HCT116 (cell line): Measurements from ENCODE around the gene VWA1.
"Not testable (repeated sequence)": the region's sequence is repeated elsewhere in the genome, so short reads cannot be mapped to it uniquely, and the experiment has no call there.

Experiments
- CEBPB ChIP-seq: IDR thresholded peaks from 2 replicates; pipeline ENCODE4 v1.6.1; 2012; ENCODE audit warnings: low read depth
- EZH2 ChIP-seq: fragments of 200-600 bp; sonication (generic); IDR thresholded peaks from 2 replicates; pipeline ENCODE4 v1.6.1; 2017; ENCODE audit warnings: antibody characterized with exemption, mixed run types
- EZH2phosphoT487 ChIP-seq: fragments of 200-600 bp; IDR thresholded peaks from 2 replicates; pipeline ENCODE4 v1.6.1; 2018; ENCODE audit warnings: antibody characterized with exemption, borderline replicate concordance
- TCF7L2 ChIP-seq: IDR thresholded peaks from 2 replicates; pipeline ENCODE4 v1.7.0; 2011; ENCODE audit warnings: borderline replicate concordance, inconsistent platforms; ENCODE audit not compliant: insufficient read depth, insufficient read length; ENCODE audit errors: extremely low read depth
- TF ChIP-seq, protein P1 (sequence below), 3 experiments: fragments of 200-600 bp in 1 of 3; sonication (generic) in 1 of 3; IDR thresholded peaks in 2 of 3; conservative IDR thresholded peaks in 1 of 3; 2 replicates each; pipeline ENCODE4 v1.5.1; 2012 to 2017; ENCODE audit warnings: low read depth in 2 of 3, low read length in 2 of 3, antibody characterized with exemption in 1 of 3, borderline replicate concordance in 1 of 3, control low read depth in 1 of 3, mild to moderate bottlenecking in 1 of 3, mixed read lengths in 1 of 3, mixed run types in 1 of 3, moderate library complexity in 1 of 3; ENCODE audit not compliant: insufficient read depth in 1 of 3

DNA sequence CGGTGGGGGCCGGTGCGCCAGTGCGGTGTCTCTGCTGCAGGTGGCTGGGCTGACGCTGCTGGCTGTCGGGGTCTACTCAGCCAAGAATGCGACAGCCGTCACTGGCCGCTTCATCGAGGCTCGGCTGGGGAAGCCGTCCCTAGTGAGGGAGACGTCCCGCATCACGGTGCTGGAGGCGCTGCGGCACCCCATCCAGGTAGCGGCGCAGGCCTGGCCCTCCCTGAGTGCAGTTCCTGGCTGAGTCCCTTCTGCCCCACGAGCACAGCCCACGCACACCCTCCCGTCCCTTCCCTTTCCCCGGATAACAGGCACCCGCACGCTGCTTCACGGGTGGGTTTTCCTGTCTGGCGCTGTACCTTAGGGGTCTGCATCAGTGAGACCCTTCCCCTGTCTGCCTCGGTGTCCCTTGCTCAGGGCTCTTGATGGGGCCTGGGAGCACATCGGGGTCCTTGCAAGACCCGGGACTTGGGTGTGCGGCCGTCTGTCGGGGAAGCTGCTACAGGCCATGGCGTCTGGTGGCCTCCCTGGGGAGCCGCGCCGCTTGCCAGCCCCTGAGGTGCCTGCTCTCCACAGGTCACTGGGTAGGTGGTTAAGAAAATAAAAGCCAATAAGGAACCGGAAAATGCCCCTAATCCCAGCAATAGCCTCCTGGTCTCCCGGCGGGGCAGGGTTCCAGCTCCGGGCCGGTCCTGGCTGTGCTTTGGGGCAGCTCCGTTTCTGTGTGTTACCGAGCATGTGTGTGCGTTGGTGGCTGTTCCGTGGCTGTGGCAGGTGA lies 49.7 kb downstream of the VWA1 start:
- not testable (repeated sequence) for TF ChIP-seq EZH2, TCF7L2, EZH2phosphoT487, CEBPB
- TF ChIP-seq, protein P1, sequence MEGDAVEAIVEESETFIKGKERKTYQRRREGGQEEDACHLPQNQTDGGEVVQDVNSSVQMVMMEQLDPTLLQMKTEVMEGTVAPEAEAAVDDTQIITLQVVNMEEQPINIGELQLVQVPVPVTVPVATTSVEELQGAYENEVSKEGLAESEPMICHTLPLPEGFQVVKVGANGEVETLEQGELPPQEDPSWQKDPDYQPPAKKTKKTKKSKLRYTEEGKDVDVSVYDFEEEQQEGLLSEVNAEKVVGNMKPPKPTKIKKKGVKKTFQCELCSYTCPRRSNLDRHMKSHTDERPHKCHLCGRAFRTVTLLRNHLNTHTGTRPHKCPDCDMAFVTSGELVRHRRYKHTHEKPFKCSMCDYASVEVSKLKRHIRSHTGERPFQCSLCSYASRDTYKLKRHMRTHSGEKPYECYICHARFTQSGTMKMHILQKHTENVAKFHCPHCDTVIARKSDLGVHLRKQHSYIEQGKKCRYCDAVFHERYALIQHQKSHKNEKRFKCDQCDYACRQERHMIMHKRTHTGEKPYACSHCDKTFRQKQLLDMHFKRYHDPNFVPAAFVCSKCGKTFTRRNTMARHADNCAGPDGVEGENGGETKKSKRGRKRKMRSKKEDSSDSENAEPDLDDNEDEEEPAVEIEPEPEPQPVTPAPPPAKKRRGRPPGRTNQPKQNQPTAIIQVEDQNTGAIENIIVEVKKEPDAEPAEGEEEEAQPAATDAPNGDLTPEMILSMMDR (IDR thresholded peaks at IDR 0.05 in 2 of 3, conservative IDR thresholded peaks at IDR 0.05 in 1 of 3; ENCODE audit: borderline replicate concordance in 1 of 3, insufficient read depth in 1 of 3, low read depth in 2 of 3, low read length in 2 of 3): not testable (repeated sequence)
